Naive thymus-derived CD4-positive, alpha-beta T cell (primary cell): Measurements from ENCODE around the gene CCDC33. TPM values are rescaled to one million over a fixed set of nuclear protein-coding genes. Genes with fewer than 3 reads are reported as not detected.

ENCODE experiments used
- ATAC-seq: fragments of 150-1000 bp; cut with Tn5 transposase; 2 replicates; pipeline ENCODE4 v1.10.0; 2021; ENCODE audit warnings: mild to moderate bottlenecking, moderate library complexity
- CTCF ChIA-PET: fragments of 350-600 bp; sonication (Branson Sonifier 250); formaldehyde crosslinking; loops from one replicate; lab custom pipeline; 2021; ENCODE audit warnings: antibody characterized with exemption; lab: Charles Lee
- POLR2A ChIA-PET: fragments of 350-600 bp; sonication (Branson Sonifier 250); formaldehyde crosslinking; loops from one replicate; lab custom pipeline; 2021; ENCODE audit warnings: antibody characterized with exemption, inconsistent platforms; lab: Charles Lee
- DNase-seq, 9 donors: peaks; one replicate each; pipeline versions ENCODE4 v3.0.0 to v3.0.0-alpha.2; 2020 to 2022; ENCODE audit warnings: mixed read lengths in 1 of 9
- H3K27ac ChIP-seq: one replicate; pipeline ENCODE4 v1.7.0; 2013; ENCODE audit warnings: mild to moderate bottlenecking, low read depth, low read length, moderate library complexity
- H3K27me3 ChIP-seq, 2 donors: one replicate each; pipeline ENCODE4 v1.7.0; 2013; ENCODE audit warnings: low read length in 2 of 2, mild to moderate bottlenecking in 2 of 2, moderate library complexity in 2 of 2; ENCODE audit not compliant: control insufficient read depth in 2 of 2, insufficient read depth in 2 of 2
- H3K36me3 ChIP-seq, 3 experiments: 1 replicate in 2 of 3; 2 replicates in 1 of 3; pipeline ENCODE4 v1.7.0; 2013; ENCODE audit warnings: low read length in 3 of 3, mild to moderate bottlenecking in 3 of 3, moderate library complexity in 1 of 3; ENCODE audit not compliant: insufficient read depth in 3 of 3, control insufficient read depth in 2 of 3
- H3K4me1 ChIP-seq, 2 donors: one replicate each; pipeline ENCODE4 v1.7.0; 2013; ENCODE audit warnings: low read length in 2 of 2, mild to moderate bottlenecking in 2 of 2, moderate library complexity in 1 of 2; ENCODE audit not compliant: control insufficient read depth in 2 of 2, insufficient read depth in 2 of 2
- H3K4me3 ChIP-seq: 2 replicates; pipeline ENCODE4 v1.7.0; 2013; ENCODE audit warnings: mild to moderate bottlenecking, low read length
- H3K9me3 ChIP-seq, 3 experiments: 1 replicate in 2 of 3; 2 replicates in 1 of 3; pipeline ENCODE4 v1.7.0; 2013; ENCODE audit warnings: low read length in 3 of 3; ENCODE audit not compliant: control insufficient read depth in 2 of 3
- H3K27ac Mint-ChIP-seq, 9 donors: one replicate each; pipeline ENCODE4 v1.8.0; 2020 to 2022; ENCODE audit warnings: mixed read lengths in 9 of 9, mild to moderate bottlenecking in 8 of 9, moderate library complexity in 5 of 9, inconsistent platforms in 2 of 9
- H3K27me3 Mint-ChIP-seq, 5 donors: one replicate each; pipeline ENCODE4 v1.8.0; 2021 to 2022; ENCODE audit warnings: mixed read lengths in 5 of 5, mild to moderate bottlenecking in 1 of 5
- H3K36me3 Mint-ChIP-seq, 5 donors: one replicate each; pipeline ENCODE4 v1.8.0; 2020 to 2022; ENCODE audit warnings: mixed read lengths in 5 of 5, mild to moderate bottlenecking in 3 of 5, inconsistent platforms in 1 of 5
- H3K4me1 Mint-ChIP-seq, 7 donors: one replicate each; pipeline ENCODE4 v1.8.0; 2020 to 2022; ENCODE audit warnings: mixed read lengths in 7 of 7, mild to moderate bottlenecking in 3 of 7, inconsistent platforms in 1 of 7
- H3K4me3 Mint-ChIP-seq, 10 donors: one replicate each; pipeline ENCODE4 v1.8.0; 2020 to 2022; ENCODE audit warnings: mild to moderate bottlenecking in 10 of 10, mixed read lengths in 10 of 10, moderate library complexity in 6 of 10, inconsistent platforms in 2 of 10
- H3K9me3 Mint-ChIP-seq, 11 donors: one replicate each; pipeline ENCODE4 v1.8.0; 2020 to 2022; ENCODE audit warnings: mixed read lengths in 11 of 11, mild to moderate bottlenecking in 4 of 11, inconsistent platforms in 1 of 11, moderate library complexity in 1 of 11
- intact Hi-C, 2 donors: fragments of 100-400 bp; cut with micrococcal nuclease; formaldehyde crosslinking; loops; one replicate each; pipeline ENCODE4 v1.15.1; 2023
- polyA plus RNA-seq, 2 donors: library from polyadenylated mRNA; unstranded; fragments of 300-500 nt; fragmentation: Illumina TruSeq; gene quantifications; one replicate each; pipeline ENCODE4 v1.2.3, GENCODE V29; 2021
- total RNA-seq, 6 experiments: library from RNA in 5 of 6; stranded (reverse) in 5 of 6; gene quantifications; 1 replicate in 5 of 6; 2 replicates in 1 of 6; pipeline ENCODE4 v1.2.3 and lab custom pipeline; 2021 to 2026

Gene CCDC33
- total and polyA plus RNA-seq, 7 experiments from 2014 or later, result not detected

DNA sequence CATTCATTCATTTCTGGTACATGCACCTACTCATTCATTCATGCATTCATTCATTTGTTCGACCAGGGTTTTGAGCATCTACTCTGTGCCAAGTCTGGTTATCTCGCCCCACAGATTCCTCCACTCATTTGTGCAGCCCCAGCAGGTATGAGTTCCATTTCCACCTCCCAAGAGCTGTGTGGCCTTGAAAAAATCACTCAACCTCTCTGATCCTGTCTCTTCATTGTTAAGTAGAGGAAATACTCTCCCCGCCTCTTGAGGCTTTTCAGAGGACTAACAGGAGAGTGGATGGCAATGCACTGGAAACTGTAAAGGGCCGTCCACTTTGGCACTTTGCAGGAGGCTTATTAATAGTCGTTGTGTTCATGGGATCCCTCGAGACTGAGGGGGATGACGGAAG lies 69.6 kb downstream of the CCDC33 start:
- H3K27me3 ChIP-seq, result no peaks in the 10 kb centered on the region
- DNase-seq (no peak), ATAC-seq (no peak)
- no peak overlapping the region for H3K4me3 ChIP-seq
- no peak overlapping the region for H3K27ac ChIP-seq
- H3K9me3 ChIP-seq, result no peaks in the 10 kb centered on the region
- H3K9me3 Mint-ChIP-seq, result peaks cover 0 to 1% (median 0%) of the 10 kb centered on the region in 11 donors
- no peak overlapping the region for H3K4me3 Mint-ChIP-seq
- H3K27me3 Mint-ChIP-seq, result peaks cover 37 to 49% (median 43%) of the 10 kb centered on the region in 5 donors
- H3K4me1 Mint-ChIP-seq, result peaks cover 0 to 5% (median 0%) of the 10 kb centered on the region in 7 donors
- H3K36me3 Mint-ChIP-seq, result no peaks in the 10 kb centered on the region
- H3K4me1 ChIP-seq, result no peaks in the 10 kb centered on the region
- no peaks in the 10 kb centered on the region for H3K36me3 ChIP-seq
- ChIA-PET POLR2A (no interaction called here), CTCF (no interaction called here)
- peak overlapping the region in 1 of 9 donors; percentile 10 for H3K27ac Mint-ChIP-seq
- intact Hi-C loops, result loop anchor here in 1 of 2 donors (5.0 kb wide), 1 partner anchor 433 kb away; the partner anchor contains the start of gene TBC1D21

DNA sequence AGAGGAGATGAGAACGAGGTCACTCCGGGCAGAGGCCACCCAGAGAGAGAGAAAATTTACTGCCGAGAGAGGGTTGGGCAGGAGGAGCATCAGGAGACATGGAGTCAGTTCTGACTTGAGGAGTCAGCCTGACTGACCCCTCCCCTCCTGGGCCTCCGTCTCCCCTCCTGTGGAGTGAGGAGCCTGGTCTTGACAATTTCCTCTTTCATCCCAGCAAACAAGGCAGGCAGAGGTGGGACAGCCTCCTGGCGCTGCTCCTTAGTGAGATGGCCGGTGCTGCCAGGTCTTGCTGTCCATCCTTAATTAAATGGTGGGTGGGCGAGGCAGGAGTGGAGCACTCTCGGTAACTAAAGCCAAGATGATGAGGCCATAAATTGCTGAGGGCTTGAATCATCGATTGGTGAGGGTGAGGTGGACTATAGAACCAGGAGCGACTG lies 70.7 kb downstream of the CCDC33 start:
- CTCF ChIA-PET, result no interaction called here
- no peaks in the 10 kb centered on the region for H3K27me3 ChIP-seq

DNA sequence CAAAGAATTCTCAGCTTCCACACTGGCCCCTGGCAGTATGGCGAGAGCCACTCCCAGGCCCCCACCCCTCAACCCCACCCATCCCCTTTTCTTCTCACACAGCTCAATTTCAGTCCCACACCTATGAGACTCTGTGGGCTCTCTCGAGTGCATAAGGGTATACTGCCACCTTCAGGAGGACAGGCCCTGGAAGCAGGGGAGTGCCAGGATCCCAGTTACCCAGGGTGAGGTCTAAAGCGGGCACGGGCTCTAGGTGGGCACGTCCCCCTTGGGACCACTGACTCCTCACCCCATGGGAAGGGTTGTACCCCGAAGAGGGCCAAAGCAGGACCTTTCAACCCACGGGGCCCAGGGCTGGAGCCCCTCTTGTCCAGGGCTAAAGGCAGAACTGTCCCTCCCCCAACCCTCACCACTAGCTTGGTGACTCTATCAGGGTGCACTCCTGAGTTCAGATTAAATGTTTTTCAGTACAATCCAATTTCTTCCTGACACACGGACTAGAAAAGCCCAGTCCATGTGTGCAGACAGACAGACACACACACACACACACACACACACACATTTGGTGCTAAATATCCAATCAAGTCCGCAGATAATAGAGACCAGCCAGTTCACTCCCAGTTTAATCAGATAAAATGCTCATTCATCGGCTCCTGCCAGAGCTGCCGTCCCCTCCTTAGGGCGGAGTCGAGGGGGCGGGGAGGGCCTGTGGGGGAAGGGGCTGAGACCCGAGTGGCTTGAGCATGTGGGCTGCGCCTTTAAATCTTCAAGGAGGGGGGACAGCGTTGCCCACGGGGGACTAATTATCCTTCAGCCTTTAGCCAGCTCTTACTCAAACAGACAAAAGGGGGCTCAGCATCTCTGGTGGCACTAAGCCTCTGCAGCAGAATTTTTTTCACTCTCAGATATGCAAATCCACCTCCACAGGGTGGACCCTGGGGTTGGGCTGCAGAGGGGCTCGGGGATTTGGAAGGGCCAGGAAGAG lies 72.0 kb downstream of the CCDC33 start:
- H3K27ac Mint-ChIP-seq, result no peak overlapping the region
- ChIA-PET CTCF (interaction anchor here (0.7 to 0.9 kb wide), 3 partner anchors 13 to 183 kb away, joined by 3 read pairs; no protein-coding TSS in a partner anchor), POLR2A (interaction anchor here (0.5 kb wide), 1 partner anchor 168 kb away, joined by 3 read pairs; no protein-coding TSS in a partner anchor)
- peak in 2 of 9 donors; percentile 18 to 28 for DNase-seq
- Histone ChIP-seq H3K4me1 (no peaks in the 10 kb centered on the region), H3K4me3 (no peak overlapping the region), H3K9me3 (no peaks in the 10 kb centered on the region), H3K27ac (no peak overlapping the region), H3K27me3 (no peaks in the 10 kb centered on the region), H3K36me3 (no peaks in the 10 kb centered on the region)
- peaks cover 0 to 1% (median 0%) of the 10 kb centered on the region in 11 donors for H3K9me3 Mint-ChIP-seq
- no peaks in the 10 kb centered on the region for H3K36me3 Mint-ChIP-seq
- ATAC-seq, result peak; percentile 64
- peaks cover 17 to 31% (median 24%) of the 10 kb centered on the region in 5 donors for H3K27me3 Mint-ChIP-seq
- H3K4me3 Mint-ChIP-seq, result no peak overlapping the region
- H3K4me1 Mint-ChIP-seq, result peaks cover 0 to 1% (median 0%) of the 10 kb centered on the region in 7 donors
- intact Hi-C loops, result loop anchor here in 1 of 2 donors (1.0 to 5.0 kb wide), 2 partner anchors 181 to 436 kb away; partner anchors contain the start of gene TBC1D21

More for the DNA sequence above, 70.7 kb downstream of the CCDC33 start:
- ATAC-seq, result no peak
- Mint-ChIP-seq H3K4me3 (no peak overlapping the region), H3K27me3 (peaks cover 27 to 40% (median 35%) of the 10 kb centered on the region in 5 donors), H3K27ac (no peak overlapping the region), H3K9me3 (peaks cover 0 to 1% (median 0%) of the 10 kb centered on the region in 11 donors), H3K36me3 (no peaks in the 10 kb centered on the region), H3K4me1 (peaks cover 0 to 5% (median 0%) of the 10 kb centered on the region in 7 donors)
- Histone ChIP-seq H3K4me3 (no peak overlapping the region), H3K9me3 (no peaks in the 10 kb centered on the region), H3K36me3 (no peaks in the 10 kb centered on the region), H3K4me1 (no peaks in the 10 kb centered on the region), H3K27ac (no peak overlapping the region)
- intact Hi-C loops, result loop anchor here in 1 of 2 donors (1.0 to 5.0 kb wide), 2 partner anchors 179 to 434 kb away; partner anchors contain the start of gene TBC1D21
- POLR2A ChIA-PET, result no interaction called here
- DNase-seq, result no peak

DNA sequence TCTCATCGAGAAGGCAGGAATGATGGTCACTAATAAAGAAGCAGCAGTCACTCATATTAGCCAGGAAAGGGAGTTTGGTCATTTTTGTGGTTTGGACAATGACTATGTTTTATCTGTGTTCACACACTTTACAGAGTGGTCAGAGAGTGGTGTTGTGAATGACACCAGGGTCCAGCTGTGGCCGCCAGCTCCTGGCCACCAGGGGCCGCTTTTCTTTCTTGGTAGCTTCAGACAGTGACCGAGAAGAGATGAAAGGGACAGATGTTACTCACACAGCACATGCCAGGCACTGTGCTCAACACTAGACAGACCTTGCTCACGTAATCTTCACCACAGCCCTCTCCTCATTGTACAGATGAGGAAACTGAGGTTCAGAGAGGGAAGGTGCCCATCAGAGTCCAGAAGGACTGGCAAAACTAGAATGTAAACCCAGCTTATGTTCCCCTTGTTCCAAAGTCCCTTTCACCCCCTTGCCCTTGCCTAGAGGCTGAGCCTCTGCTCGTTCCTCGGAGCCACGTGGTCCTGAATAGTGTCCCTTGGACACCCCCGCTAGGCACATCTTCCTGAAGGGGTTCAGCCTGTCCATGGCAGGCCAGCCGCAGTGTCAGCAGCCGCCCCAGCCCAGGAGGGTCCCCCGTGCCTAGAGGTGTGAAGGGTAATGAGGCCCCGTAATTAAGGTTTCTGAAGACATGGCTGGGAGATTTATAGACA lies 75.8 kb downstream of the CCDC33 start:
- intact Hi-C loops, result no loop called here
- Mint-ChIP-seq H3K9me3 (no peaks in the 10 kb centered on the region), H3K4me3 (no peak overlapping the region), H3K27ac (no peak overlapping the region), H3K27me3 (peaks cover 0 to 6% (median 1%) of the 10 kb centered on the region in 5 donors), H3K4me1 (peaks cover 13 to 29% (median 26%) of the 10 kb centered on the region in 7 donors), H3K36me3 (no peaks in the 10 kb centered on the region)
- Histone ChIP-seq H3K4me3 (no peak overlapping the region), H3K27me3 (no peaks in the 10 kb centered on the region), H3K27ac (no peak overlapping the region), H3K36me3 (no peaks in the 10 kb centered on the region), H3K4me1 (peaks cover 11 to 17% of the 10 kb centered on the region in 2 donors), H3K9me3 (no peaks in the 10 kb centered on the region)
- DNase-seq (no peak), ATAC-seq (no peak)
- POLR2A ChIA-PET, result no interaction called here
- CTCF ChIA-PET, result no interaction called here

DNA sequence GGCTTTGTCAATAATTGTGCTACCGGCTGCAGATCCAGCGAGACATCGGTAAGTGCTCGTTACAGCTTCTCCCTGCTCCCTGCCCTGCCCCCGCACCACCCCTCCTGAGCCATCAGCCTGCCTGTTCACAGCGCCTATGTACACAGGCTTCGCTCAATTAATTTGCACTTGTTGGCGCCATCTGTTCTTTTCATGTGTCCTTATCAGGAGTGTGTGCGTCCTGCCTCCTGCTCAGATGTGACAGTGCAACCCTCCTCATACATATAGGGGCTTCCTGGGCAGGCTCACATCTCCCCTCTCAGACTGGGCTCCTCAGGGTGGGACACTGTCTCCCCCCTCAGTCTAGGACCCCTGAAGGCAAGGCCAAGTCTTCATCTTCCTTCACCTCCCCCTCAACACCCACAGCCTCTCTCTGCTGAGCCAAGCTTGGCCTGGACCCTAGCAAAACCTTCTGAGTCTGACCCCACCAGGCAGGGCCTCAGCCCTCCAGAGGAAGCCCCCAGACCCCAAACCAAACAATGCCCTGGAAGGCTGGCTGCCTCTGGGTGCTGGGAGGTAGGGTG lies 76.4 kb downstream of the CCDC33 start:
- H3K27me3 ChIP-seq, result no peaks in the 10 kb centered on the region

DNA sequence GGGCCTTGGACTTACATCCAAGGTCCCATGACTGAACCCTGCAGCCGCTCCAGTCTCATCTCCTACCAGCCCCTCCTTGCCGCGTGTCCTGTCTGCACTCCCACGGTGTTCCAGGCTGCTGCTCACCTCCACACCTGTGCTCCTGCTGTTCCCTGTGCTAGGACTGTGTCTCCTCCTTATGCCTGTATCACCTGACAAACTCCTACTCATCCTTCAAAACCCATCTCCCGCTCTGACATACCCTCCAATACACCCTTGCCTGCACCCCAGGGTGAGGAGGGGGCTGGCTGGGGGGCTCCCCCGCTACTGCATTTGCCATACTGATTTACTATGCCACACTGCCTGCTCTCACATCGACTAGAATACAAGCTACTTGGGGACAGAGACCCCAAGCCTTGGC lies 77.8 kb downstream of the CCDC33 start:
- H3K27ac Mint-ChIP-seq, result peak overlapping the region in 1 of 9 donors; percentile 30
- CTCF ChIA-PET, result no interaction called here

More for the DNA sequence above, 76.4 kb downstream of the CCDC33 start:
- no peak overlapping the region for H3K4me3 ChIP-seq
- Mint-ChIP-seq H3K27me3 (peaks cover 0 to 6% (median 0%) of the 10 kb centered on the region in 5 donors), H3K4me1 (peaks cover 13 to 30% (median 26%) of the 10 kb centered on the region in 7 donors), H3K36me3 (no peaks in the 10 kb centered on the region), H3K9me3 (no peaks in the 10 kb centered on the region), H3K4me3 (no peak overlapping the region), H3K27ac (no peak overlapping the region)
- intact Hi-C loops, result no loop called here
- H3K4me1 ChIP-seq, result peaks cover 11 to 17% of the 10 kb centered on the region in 2 donors
- ChIA-PET POLR2A (interaction anchor here (0.5 kb wide), 1 partner anchor 54 kb away, joined by 3 read pairs; no protein-coding TSS in a partner anchor), CTCF (no interaction called here)
- ATAC-seq, result no peak
- no peak for DNase-seq
- no peaks in the 10 kb centered on the region for H3K9me3 ChIP-seq
- no peak overlapping the region for H3K27ac ChIP-seq
- no peaks in the 10 kb centered on the region for H3K36me3 ChIP-seq

More for the DNA sequence above, 77.8 kb downstream of the CCDC33 start:
- H3K4me3 ChIP-seq, result no peak overlapping the region
- POLR2A ChIA-PET, result no interaction called here
- no peaks in the 10 kb centered on the region for H3K27me3 ChIP-seq
- ATAC-seq (no peak), DNase-seq (no peak)
- intact Hi-C loops, result no loop called here
- H3K4me1 ChIP-seq, result peaks cover 11 to 17% of the 10 kb centered on the region in 2 donors
- Mint-ChIP-seq H3K27me3 (no peaks in the 10 kb centered on the region), H3K36me3 (no peaks in the 10 kb centered on the region), H3K4me1 (peaks cover 13 to 30% (median 28%) of the 10 kb centered on the region in 7 donors), H3K9me3 (no peaks in the 10 kb centered on the region), H3K4me3 (no peak overlapping the region)
- H3K9me3 ChIP-seq, result no peaks in the 10 kb centered on the region
- H3K36me3 ChIP-seq, result no peaks in the 10 kb centered on the region
- no peak overlapping the region for H3K27ac ChIP-seq
